Kidney epithelial cell (primary cell): ENCODE measurements around the gene CDK19. TPM values are rescaled to one million over a fixed set of nuclear protein-coding genes. Genes with fewer than 3 reads are reported as not detected.

ENCODE experiments used
- DNase-seq: peaks from one replicate; pipeline ENCODE4 v3.0.0-alpha.2; 2010; ENCODE audit warnings: low read depth
- H3K27me3 ChIP-seq: 2 replicates; pipeline ENCODE4 v1.6.0; 2011; ENCODE audit warnings: low read length; ENCODE audit not compliant: control insufficient read depth, insufficient read depth
- H3K36me3 ChIP-seq: 2 replicates; pipeline ENCODE4 v1.5.1; 2011; ENCODE audit warnings: low read length; ENCODE audit not compliant: control insufficient read depth, insufficient read depth
- H3K4me3 ChIP-seq: 2 replicates; pipeline ENCODE4 v1.5.1; 2011; ENCODE audit warnings: low read depth, mild to moderate bottlenecking, control low read depth, low read length
- CTCF ChIP-seq: IDR thresholded peaks from 2 replicates; pipeline ENCODE4 v1.5.1; 2011; ENCODE audit warnings: mild to moderate bottlenecking, moderate library complexity, low read length, control low read depth, inconsistent platforms; ENCODE audit not compliant: insufficient read depth, poor library complexity, severe bottlenecking
- total RNA-seq: library from RNA; depleted of rRNA; stranded (reverse); fragments of >200 nt; gene quantifications from 2 replicates; pipeline ENCODE4 v1.2.3, GENCODE V29; 2015

CDK19 gene
- total RNA-seq, 1 donor from 2014 or later = 17.6 TPM

DNA sequence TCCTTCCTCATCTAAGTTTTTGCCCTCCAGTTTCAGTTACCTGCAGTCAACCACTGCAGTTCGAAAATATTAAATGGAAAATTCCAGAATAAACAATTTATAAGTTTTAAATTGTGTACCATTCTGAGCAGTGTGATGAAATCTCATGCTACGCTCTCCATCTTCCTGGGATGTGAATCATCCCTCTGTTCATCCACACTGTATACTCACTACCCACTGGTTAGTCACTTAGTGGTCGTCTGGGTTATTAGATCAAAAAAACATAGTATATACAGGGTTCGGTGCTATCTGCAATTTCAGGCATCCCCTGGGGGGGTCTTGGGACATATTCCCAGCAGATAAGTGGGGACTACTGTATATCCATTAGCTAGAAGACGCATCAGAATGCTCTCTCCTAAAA lies 186.9 kb downstream of the CDK19 start:
- no peaks in the 10 kb centered on the region for H3K27me3 ChIP-seq
- H3K4me3 ChIP-seq = no peak overlapping the region
- no peak for TF ChIP-seq CTCF
- DNase-seq = no peak
- H3K36me3 ChIP-seq = no peaks in the 10 kb centered on the region

DNA sequence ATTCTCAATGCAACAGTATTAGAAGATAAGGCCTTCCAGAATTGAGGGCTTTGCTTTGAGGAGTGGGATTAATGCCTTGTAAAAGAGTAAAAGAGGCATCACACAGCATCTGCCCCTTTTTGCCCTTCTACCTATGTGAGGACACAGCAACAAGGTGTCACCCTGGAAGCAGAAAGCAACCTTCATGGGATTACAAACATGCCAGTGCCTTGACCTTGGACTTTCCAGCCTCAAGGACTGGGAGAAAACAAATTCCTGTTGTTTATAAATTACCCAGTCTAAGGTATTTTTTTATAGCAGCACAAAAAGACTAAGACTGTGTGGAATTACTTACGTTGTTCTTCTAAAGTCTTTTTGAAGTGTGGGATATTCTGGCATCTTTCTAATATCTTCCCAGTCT lies 188.8 kb downstream of the CDK19 start:
- TF ChIP-seq CTCF = no peak
- no peak for DNase-seq
- H3K36me3 ChIP-seq = peaks cover 2% of the 10 kb centered on the region
- H3K4me3 ChIP-seq = no peak overlapping the region
- no peaks in the 10 kb centered on the region for H3K27me3 ChIP-seq

DNA sequence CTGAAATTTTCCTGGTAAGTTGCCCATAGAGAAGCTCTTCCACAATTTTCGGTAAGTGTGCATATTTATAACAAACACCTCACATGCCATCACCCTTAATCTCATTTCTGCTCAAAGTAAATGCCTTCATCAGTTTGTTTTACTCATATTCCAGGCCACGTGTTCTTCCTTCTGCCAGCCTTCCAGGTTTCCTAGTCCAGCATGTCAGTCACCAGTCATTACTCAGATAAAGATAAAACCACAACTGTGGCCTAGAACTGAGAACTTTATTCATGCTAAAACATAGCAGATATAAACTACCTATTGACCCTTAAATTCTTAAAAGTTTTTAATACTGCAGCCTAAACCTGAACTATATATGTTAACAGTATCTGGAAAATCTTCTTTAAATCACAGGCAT lies 189.4 kb downstream of the CDK19 start:
- H3K27me3 ChIP-seq = no peaks in the 10 kb centered on the region
- peaks cover 2% of the 10 kb centered on the region for H3K36me3 ChIP-seq
- no peak for DNase-seq
- no peak overlapping the region for H3K4me3 ChIP-seq
- no peak for TF ChIP-seq CTCF

- H3K36me3 ChIP-seq = peaks cover 2% of the 10 kb centered on the region
- H3K4me3 ChIP-seq = no peak overlapping the region
- no peak for DNase-seq
- TF ChIP-seq CTCF = no peak
- H3K27me3 ChIP-seq = no peaks in the 10 kb centered on the region
Measured at GRCh38 chr6:110622912-110623578, 192.2 kb downstream of the CDK19 start.

DNA sequence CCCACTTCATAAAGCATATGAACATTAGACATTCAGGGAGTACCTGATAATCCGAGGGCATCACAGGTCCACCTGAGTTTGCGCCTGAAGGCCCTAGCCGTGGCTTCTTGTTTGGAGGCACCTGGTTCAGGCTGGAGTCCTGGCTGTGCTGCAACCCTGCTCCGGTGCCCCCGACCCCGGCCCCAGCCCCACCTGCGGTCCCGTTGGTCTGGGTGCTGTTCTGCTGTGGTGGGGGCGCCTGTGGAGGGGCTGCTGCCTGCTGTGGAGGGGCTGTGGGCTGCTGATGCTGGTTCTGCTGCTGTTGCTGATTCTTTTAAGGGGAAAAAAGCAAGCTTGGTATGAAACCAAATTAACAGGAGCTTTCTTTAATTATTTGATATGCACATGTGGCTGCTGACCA lies 194.2 kb downstream of the CDK19 start:
- peaks cover 2% of the 10 kb centered on the region for H3K36me3 ChIP-seq
- no peaks in the 10 kb centered on the region for H3K27me3 ChIP-seq
- no peak for DNase-seq
- TF ChIP-seq CTCF = no peak
- no peak overlapping the region for H3K4me3 ChIP-seq

- TF ChIP-seq CTCF = no peak
- Histone ChIP-seq H3K4me3 (no peak overlapping the region), H3K27me3 (no peaks in the 10 kb centered on the region), H3K36me3 (peaks cover 2% of the 10 kb centered on the region)
- DNase-seq = no peak
Measured at GRCh38 chr6:110620065-110620464, 195.2 kb downstream of the CDK19 start.
